Omental fat pad (tissue), 4 donors: Measurements from ENCODE around the gene FAM107B. TPM values are rescaled to one million over a fixed set of nuclear protein-coding genes. Genes with fewer than 3 reads are reported as not detected.

Experiments
- ATAC-seq: fragments of 150-250 bp; one replicate; pipeline ENCODE4 v1.9.1; 2016; ENCODE audit warnings: mild to moderate bottlenecking, moderate library complexity; ENCODE audit not compliant: low FRiP score
- DNase-seq: peaks from one replicate; pipeline ENCODE4 v3.0.0-alpha.2; 2019; ENCODE audit warnings: low spot score
- total RNA-seq, 4 donors: library from RNA; depleted of rRNA; stranded (reverse); fragments of >200 nt; gene quantifications; one replicate each; pipeline ENCODE4 v1.1.0, GENCODE V29; 2016
- TF ChIP-seq, protein P1 (sequence below), 3 donors: fragments of 450-650 bp; IDR thresholded peaks; one replicate each; pipeline ENCODE4 v1.5.1; 2016 to 2017; ENCODE audit warnings: antibody characterized with exemption in 3 of 3, mild to moderate bottlenecking in 3 of 3, moderate library complexity in 2 of 3

The FAM107B gene
- total RNA-seq, 4 donors from 2014 or later, result 27.3 to 77.5 (median 53.7) TPM

DNA sequence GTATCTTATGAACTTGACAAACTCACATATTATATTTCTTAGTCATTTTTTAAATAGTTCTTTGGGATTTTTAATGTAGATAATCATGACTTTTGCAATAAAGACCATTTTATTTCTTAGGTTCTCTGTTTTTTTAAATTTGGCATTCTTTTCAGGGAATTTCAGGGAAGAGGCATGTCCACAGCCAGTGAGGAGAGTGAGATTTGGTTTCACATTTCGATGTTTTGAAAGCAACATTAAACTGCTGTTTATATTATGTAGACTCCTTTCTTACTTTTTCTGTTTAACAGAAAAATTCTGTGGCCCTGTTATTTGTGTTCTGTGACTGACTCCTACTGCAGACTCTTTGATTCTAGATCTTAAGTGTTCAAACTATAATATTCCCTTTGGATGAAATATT, 153.7 kb downstream of the FAM107B start:
- TF ChIP-seq, protein P1, sequence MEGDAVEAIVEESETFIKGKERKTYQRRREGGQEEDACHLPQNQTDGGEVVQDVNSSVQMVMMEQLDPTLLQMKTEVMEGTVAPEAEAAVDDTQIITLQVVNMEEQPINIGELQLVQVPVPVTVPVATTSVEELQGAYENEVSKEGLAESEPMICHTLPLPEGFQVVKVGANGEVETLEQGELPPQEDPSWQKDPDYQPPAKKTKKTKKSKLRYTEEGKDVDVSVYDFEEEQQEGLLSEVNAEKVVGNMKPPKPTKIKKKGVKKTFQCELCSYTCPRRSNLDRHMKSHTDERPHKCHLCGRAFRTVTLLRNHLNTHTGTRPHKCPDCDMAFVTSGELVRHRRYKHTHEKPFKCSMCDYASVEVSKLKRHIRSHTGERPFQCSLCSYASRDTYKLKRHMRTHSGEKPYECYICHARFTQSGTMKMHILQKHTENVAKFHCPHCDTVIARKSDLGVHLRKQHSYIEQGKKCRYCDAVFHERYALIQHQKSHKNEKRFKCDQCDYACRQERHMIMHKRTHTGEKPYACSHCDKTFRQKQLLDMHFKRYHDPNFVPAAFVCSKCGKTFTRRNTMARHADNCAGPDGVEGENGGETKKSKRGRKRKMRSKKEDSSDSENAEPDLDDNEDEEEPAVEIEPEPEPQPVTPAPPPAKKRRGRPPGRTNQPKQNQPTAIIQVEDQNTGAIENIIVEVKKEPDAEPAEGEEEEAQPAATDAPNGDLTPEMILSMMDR (IDR thresholded peaks at IDR 0.05), result no peak
- no peak for DNase-seq
- ATAC-seq, result peak; percentile 27

DNA sequence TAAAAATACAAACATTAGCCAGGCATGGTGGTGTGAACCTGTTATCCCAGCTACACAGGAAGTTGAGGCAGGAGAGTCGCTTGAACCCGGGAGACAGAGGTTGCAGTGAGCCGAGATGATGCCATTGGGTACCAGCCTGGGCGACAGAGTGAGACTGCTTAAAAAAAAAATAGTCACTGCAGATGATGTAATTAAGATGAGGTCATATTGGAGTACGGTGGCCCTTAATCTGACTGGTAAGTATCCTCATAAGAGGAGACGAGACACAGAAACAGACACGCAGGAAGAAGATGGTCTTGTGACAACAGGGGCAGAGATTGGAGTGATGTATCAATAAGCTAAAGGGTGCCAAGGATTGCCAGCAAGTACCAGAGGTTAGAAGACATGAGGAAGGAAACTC, 156.0 kb downstream of the FAM107B start:
- TF ChIP-seq, protein P1 (IDR thresholded peaks at IDR 0.05), result no peak
- no peak for ATAC-seq
- DNase-seq, result no peak

DNA sequence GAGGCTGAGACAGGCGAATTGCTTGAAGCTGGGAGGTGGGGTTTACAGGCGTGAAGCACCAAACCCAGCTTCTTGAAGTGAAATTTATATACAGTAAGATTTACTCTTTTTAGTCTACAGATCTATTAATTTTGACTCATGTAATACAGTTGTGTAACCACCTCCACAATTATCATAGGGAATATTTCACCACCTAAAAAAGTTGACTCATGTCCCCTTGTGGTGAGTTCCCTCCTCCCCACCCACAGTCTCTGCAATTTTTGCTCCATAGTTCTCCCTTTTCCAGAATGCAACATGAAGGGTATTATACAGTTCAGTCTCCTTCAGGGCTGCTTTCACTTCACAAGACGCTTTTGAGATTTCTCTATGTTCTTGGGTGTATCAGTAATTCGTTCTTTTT, 156.8 kb downstream of the FAM107B start:
- TF ChIP-seq, protein P1 (IDR thresholded peaks at IDR 0.05), result no peak
- ATAC-seq (peak; percentile 83), DNase-seq (no peak)

DNA sequence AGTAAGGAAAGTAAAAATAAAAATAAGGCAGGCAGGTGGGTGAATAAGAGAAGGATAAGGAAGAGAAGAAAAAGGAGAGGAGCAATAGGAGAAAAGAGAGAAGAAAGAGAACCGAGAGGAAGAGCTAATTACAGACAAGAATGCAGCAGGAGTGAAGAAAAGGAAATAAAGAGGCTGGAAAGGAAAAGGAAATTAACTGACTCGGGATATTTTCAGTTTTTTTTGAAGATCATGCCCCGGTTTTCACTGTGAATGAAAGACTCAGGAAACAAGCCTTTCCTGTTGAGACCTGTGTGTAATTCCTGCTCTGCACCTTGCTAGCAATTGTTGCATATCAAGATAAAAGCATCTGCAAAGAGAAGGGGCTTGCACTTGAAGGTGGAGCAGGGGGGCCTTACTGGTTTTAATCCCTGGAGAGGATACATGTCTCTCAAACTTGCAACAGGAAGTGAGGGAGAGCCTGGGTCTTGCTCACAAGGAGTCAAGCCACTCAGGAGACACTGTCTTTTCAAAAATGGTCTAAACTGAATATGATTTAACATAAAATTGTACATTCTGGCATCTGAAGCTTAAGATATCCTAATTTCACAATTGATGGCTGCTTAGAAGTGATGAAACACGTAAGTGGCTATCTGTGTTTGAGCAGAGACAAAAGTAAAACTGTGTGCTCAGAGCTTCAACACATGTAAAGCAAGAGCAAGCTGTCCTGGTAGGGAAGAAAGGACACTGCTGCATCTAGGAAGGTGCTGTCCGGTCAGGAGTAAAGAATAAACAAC, 157.6 kb downstream of the FAM107B start:
- DNase-seq, result no peak
- TF ChIP-seq, protein P1 (IDR thresholded peaks at IDR 0.05), result no peak
- ATAC-seq, result no peak

DNA sequence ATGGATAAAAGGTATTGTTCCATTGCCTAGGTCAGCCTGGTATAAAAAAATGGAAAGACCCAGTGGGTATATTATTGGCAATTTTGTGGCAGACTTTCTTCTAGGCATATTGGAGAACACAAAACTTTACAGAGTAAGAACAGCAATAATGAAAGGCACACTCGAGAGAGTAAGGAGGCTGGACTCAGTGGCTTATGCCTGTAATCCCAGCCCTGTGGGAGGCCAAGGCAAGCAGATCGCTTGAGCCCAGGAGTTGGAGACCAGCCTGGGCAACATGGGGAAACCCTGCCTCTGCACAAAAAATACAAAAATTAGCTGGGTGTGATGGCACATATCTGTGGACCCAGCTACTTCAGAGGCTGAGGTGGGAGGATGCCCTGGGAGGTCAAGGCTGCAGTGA, 158.2 kb downstream of the FAM107B start:
- DNase-seq (no peak), ATAC-seq (no peak)
- TF ChIP-seq, protein P1 (IDR thresholded peaks at IDR 0.05), result no peak

DNA sequence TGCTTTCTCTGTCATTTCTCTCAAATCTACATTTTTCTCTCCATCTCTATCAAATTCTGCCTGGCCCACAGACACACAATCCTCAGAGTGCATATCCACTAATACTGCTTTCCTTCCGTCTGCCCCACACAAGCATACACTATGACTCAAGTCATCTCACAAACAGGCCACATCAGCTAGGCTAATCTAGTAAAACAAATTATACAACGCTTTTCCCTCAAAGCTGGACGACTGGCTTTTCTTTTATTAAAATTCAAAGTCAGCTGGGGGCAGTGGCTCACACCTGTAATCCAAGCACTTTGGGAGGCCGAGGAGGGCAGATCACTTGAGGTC, 161.1 kb downstream of the FAM107B start:
- TF ChIP-seq, protein P1 (IDR thresholded peaks at IDR 0.05), result no peak
- DNase-seq (no peak), ATAC-seq (no peak)

DNA sequence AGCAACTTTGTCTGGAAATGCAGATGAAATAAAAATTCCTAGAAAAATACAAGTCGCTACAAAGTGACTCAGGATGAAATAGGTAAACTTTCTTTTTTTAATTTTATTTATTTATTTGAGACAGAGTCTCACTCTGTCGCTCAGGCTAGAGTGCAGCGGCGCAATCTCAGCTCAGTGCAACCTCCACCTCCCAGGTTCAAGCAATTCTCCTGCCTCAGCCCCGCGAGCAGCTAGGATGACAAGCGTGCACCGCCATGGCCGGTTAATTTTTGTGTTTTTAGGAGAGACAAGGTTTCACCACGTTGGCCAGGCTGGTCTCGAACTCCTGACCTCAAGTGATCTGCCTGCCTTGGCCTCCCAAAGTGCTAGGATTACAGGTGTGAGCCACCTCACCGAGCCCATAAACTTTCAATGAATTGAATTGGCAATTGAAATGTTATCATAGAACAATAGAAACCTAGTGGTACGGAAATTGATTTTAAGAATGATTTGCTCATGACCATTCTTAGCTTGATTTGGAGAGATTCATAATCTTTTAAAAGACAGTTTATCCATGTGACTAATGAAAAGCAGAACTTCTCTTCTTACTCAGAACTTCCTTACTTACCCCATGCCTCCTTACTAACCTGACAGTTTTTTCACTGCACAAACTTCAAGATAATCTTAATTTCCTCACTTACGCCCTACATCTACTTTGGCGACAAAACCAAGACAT, 161.7 kb downstream of the FAM107B start:
- ATAC-seq, result no peak
- TF ChIP-seq, protein P1 (IDR thresholded peaks at IDR 0.05), result no peak
- no peak for DNase-seq
